HepG2 (cell line): ENCODE results near the gene RPS6KC1. TPM values are rescaled to one million over a fixed set of nuclear protein-coding genes. Genes with fewer than 3 reads are reported as not detected.

ENCODE experiments used
- FOXO1 ChIP-seq: sonication (generic); formaldehyde crosslinking; IDR thresholded peaks from 2 replicates; pipeline ENCODE4 v1.4.0; 2020; ENCODE audit warnings: missing genetic modification reagents
- NR2F1 ChIP-seq, 2 experiments: fragments of 450-650 bp in 1 of 2; formaldehyde crosslinking in 1 of 2; IDR thresholded peaks; 2 replicates each; pipeline versions ENCODE4 v1.5.0 to v1.6.1; 2016 to 2020; ENCODE audit warnings: mild to moderate bottlenecking in 1 of 2, missing compliant biosample characterization in 1 of 2, missing genetic modification reagents in 1 of 2, moderate library complexity in 1 of 2
- SATB2 ChIP-seq: sonication (generic); formaldehyde crosslinking; IDR thresholded peaks from 2 replicates; pipeline ENCODE4 v1.5.0; 2020; ENCODE audit warnings: missing genetic modification reagents
- SYNCRIP ChIP-seq: fragments of 200-400 bp; formaldehyde crosslinking; IDR thresholded peaks from 2 replicates; pipeline ENCODE4 v1.6.1; 2018; ENCODE audit warnings: mild to moderate bottlenecking, low read depth, low read length; ENCODE audit not compliant: insufficient read depth
- TARDBP ChIP-seq: sonication (generic); formaldehyde crosslinking; IDR thresholded peaks from 2 replicates; pipeline ENCODE4 v1.8.0; 2022; ENCODE audit warnings: mild to moderate bottlenecking, missing genetic modification reagents
- TMF1 ChIP-seq: sonication (generic); formaldehyde crosslinking; IDR thresholded peaks from 2 replicates; pipeline ENCODE4 v1.8.1; 2022; ENCODE audit warnings: low read depth, missing genetic modification reagents
- ZC3H4 ChIP-seq: sonication (generic); formaldehyde crosslinking; IDR thresholded peaks from 2 replicates; pipeline ENCODE4 v1.4.0; 2020; ENCODE audit warnings: missing genetic modification reagents, borderline replicate concordance
- ZNF451 ChIP-seq: sonication (generic); formaldehyde crosslinking; IDR thresholded peaks from 2 replicates; pipeline ENCODE4 v1.5.0; 2020; ENCODE audit warnings: mild to moderate bottlenecking, missing genetic modification reagents
- ZNF775 ChIP-seq: sonication (generic); formaldehyde crosslinking; IDR thresholded peaks from 2 replicates; pipeline ENCODE4 v1.4.0; 2020; ENCODE audit warnings: missing genetic modification reagents, mild to moderate bottlenecking, moderate library complexity, borderline replicate concordance
- ZNF83 ChIP-seq: sonication (generic); formaldehyde crosslinking; IDR thresholded peaks from 2 replicates; pipeline ENCODE4 v1.4.0; 2020; ENCODE audit warnings: missing genetic modification reagents, mild to moderate bottlenecking, borderline replicate concordance
- ZSCAN30 ChIP-seq: sonication (generic); formaldehyde crosslinking; IDR thresholded peaks from 2 replicates; pipeline ENCODE4 v1.5.0; 2020; ENCODE audit warnings: mild to moderate bottlenecking, missing genetic modification reagents
- polyA plus RNA-seq, 8 experiments: library from polyadenylated mRNA; depleted of rRNA in 3 of 8; stranded (reverse) in 7 of 8; unstranded in 1 of 8; fragments of >200 nt; fragmentation: Illumina TruSeq in 4 of 8; extraction: Trizol in 4 of 8; gene quantifications; 2 replicates each; pipeline versions ENCODE4 v1.2.1 to v1.2.3, GENCODE V29; 2011 to 2016; ENCODE audit warnings: low read depth in 4 of 8, missing spikeins in 1 of 8, mixed read lengths in 1 of 8; ENCODE audit not compliant: insufficient read depth in 1 of 8
- total RNA-seq, 5 experiments: library from RNA; depleted of rRNA; stranded (reverse); fragments of >200 nt; fragmentation: Illumina TruSeq; extraction: Trizol; gene quantifications; 2 replicates each; pipeline ENCODE4 v1.2.3, GENCODE V29; 2016; ENCODE audit warnings: low read depth in 1 of 5
- TF ChIP-seq, protein P1 (sequence below): sonication (generic); formaldehyde crosslinking; IDR thresholded peaks from 2 replicates; pipeline ENCODE4 v1.4.0; 2020; ENCODE audit warnings: missing genetic modification reagents, mild to moderate bottlenecking, borderline replicate concordance
- TF ChIP-seq, protein P2 (sequence below): sonication (generic); formaldehyde crosslinking; IDR thresholded peaks from 2 replicates; pipeline ENCODE4 v1.4.0; 2020; ENCODE audit warnings: low read depth, mild to moderate bottlenecking, missing genetic modification reagents

Gene RPS6KC1
- total and polyA plus RNA-seq, 2 of the 13 experiments (the other 11 are each of a cell fraction or from before 2014, with no cell fraction given) = 11.0 to 25.2 TPM

DNA sequence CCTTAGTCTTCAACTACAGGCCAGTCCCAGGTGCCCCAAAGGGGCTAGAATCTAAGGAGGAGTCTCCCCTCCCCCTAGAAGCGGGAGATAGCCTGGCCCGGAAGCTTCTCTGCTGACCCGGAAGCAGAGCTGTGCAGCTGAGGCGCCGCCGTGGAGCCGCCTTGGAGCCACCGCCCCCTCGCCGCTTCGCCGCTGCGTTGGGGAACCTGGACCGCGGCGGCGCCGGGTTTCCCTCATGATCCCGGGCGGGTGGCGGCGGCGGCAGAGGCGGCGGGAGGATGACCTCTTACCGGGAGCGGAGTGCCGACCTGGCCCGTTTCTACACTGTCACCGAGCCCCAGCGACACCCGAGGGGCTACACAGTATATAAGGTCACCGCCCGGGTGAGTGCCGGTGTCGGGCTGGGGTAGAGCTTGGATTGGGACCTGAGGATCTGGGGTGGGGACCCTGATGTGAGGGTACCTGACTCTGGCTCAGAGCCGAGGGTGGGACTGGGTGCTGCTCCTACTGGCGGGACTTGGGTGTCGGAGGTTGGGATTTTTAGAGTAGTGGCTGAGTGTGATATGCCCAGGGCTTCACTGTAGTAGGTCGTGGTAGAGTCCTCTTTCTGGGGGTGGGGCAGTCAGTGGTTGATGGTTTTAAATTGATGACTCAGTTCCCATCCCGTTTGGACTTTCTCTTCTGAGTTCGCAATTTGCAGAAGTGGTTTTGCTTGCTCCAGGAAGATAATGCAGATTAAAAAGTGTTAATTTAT lies at the start of gene RPS6KC1 (continued):
- TF ChIP-seq ZSCAN30 (CRISPR knock-in tag) (no peak; the same call in 1 of the 2 replicates), NR2F1 (CRISPR knock-in tag; IDR thresholded peaks at IDR 0.05) (no peak), ZNF775 (no peak), SATB2 (no peak), ZNF83 (no peak; the same call in 1 of the 2 replicates), ZNF451 (CRISPR knock-in tag) (peak; percentile 77), TARDBP (CRISPR knock-in tag) (peak; percentile 80), FOXO1 (no peak), SYNCRIP (no peak), TMF1 (no peak), ZC3H4 (CRISPR knock-in tag) (no peak)
- TF ChIP-seq, protein P1, sequence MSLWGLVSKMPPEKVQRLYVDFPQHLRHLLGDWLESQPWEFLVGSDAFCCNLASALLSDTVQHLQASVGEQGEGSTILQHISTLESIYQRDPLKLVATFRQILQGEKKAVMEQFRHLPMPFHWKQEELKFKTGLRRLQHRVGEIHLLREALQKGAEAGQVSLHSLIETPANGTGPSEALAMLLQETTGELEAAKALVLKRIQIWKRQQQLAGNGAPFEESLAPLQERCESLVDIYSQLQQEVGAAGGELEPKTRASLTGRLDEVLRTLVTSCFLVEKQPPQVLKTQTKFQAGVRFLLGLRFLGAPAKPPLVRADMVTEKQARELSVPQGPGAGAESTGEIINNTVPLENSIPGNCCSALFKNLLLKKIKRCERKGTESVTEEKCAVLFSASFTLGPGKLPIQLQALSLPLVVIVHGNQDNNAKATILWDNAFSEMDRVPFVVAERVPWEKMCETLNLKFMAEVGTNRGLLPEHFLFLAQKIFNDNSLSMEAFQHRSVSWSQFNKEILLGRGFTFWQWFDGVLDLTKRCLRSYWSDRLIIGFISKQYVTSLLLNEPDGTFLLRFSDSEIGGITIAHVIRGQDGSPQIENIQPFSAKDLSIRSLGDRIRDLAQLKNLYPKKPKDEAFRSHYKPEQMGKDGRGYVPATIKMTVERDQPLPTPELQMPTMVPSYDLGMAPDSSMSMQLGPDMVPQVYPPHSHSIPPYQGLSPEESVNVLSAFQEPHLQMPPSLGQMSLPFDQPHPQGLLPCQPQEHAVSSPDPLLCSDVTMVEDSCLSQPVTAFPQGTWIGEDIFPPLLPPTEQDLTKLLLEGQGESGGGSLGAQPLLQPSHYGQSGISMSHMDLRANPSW (CRISPR knock-in tag) = no peak
- TF ChIP-seq, protein P2, sequence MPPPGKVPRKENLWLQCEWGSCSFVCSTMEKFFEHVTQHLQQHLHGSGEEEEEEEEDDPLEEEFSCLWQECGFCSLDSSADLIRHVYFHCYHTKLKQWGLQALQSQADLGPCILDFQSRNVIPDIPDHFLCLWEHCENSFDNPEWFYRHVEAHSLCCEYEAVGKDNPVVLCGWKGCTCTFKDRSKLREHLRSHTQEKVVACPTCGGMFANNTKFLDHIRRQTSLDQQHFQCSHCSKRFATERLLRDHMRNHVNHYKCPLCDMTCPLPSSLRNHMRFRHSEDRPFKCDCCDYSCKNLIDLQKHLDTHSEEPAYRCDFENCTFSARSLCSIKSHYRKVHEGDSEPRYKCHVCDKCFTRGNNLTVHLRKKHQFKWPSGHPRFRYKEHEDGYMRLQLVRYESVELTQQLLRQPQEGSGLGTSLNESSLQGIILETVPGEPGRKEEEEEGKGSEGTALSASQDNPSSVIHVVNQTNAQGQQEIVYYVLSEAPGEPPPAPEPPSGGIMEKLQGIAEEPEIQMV (CRISPR knock-in tag) = peak; percentile 66
